Naive thymus-derived CD4-positive, alpha-beta T cell (primary cell): ENCODE measurements around the gene STARD3. TPM values are rescaled to one million over a fixed set of nuclear protein-coding genes. Genes with fewer than 3 reads are reported as not detected.

Source experiments
- ATAC-seq: fragments of 150-1000 bp; cut with Tn5 transposase; 2 replicates; pipeline ENCODE4 v1.10.0; 2021; ENCODE audit warnings: mild to moderate bottlenecking, moderate library complexity
- CTCF ChIA-PET: fragments of 350-600 bp; sonication (Branson Sonifier 250); formaldehyde crosslinking; loops from one replicate; lab custom pipeline; 2021; ENCODE audit warnings: antibody characterized with exemption; lab: Charles Lee
- POLR2A ChIA-PET: fragments of 350-600 bp; sonication (Branson Sonifier 250); formaldehyde crosslinking; loops from one replicate; lab custom pipeline; 2021; ENCODE audit warnings: antibody characterized with exemption, inconsistent platforms; lab: Charles Lee
- DNase-seq, 9 donors: peaks; one replicate each; pipeline versions ENCODE4 v3.0.0 to v3.0.0-alpha.2; 2020 to 2022; ENCODE audit warnings: mixed read lengths in 1 of 9
- H3K27ac ChIP-seq: one replicate; pipeline ENCODE4 v1.7.0; 2013; ENCODE audit warnings: mild to moderate bottlenecking, low read depth, low read length, moderate library complexity
- H3K27me3 ChIP-seq, 2 donors: one replicate each; pipeline ENCODE4 v1.7.0; 2013; ENCODE audit warnings: low read length in 2 of 2, mild to moderate bottlenecking in 2 of 2, moderate library complexity in 2 of 2; ENCODE audit not compliant: control insufficient read depth in 2 of 2, insufficient read depth in 2 of 2
- H3K36me3 ChIP-seq, 3 experiments: 1 replicate in 2 of 3; 2 replicates in 1 of 3; pipeline ENCODE4 v1.7.0; 2013; ENCODE audit warnings: low read length in 3 of 3, mild to moderate bottlenecking in 3 of 3, moderate library complexity in 1 of 3; ENCODE audit not compliant: insufficient read depth in 3 of 3, control insufficient read depth in 2 of 3
- H3K4me1 ChIP-seq, 2 donors: one replicate each; pipeline ENCODE4 v1.7.0; 2013; ENCODE audit warnings: low read length in 2 of 2, mild to moderate bottlenecking in 2 of 2, moderate library complexity in 1 of 2; ENCODE audit not compliant: control insufficient read depth in 2 of 2, insufficient read depth in 2 of 2
- H3K4me3 ChIP-seq: 2 replicates; pipeline ENCODE4 v1.7.0; 2013; ENCODE audit warnings: mild to moderate bottlenecking, low read length
- H3K9me3 ChIP-seq, 3 experiments: 1 replicate in 2 of 3; 2 replicates in 1 of 3; pipeline ENCODE4 v1.7.0; 2013; ENCODE audit warnings: low read length in 3 of 3; ENCODE audit not compliant: control insufficient read depth in 2 of 3
- H3K27ac Mint-ChIP-seq, 9 donors: one replicate each; pipeline ENCODE4 v1.8.0; 2020 to 2022; ENCODE audit warnings: mixed read lengths in 9 of 9, mild to moderate bottlenecking in 8 of 9, moderate library complexity in 5 of 9, inconsistent platforms in 2 of 9
- H3K27me3 Mint-ChIP-seq, 5 donors: one replicate each; pipeline ENCODE4 v1.8.0; 2021 to 2022; ENCODE audit warnings: mixed read lengths in 5 of 5, mild to moderate bottlenecking in 1 of 5
- H3K36me3 Mint-ChIP-seq, 5 donors: one replicate each; pipeline ENCODE4 v1.8.0; 2020 to 2022; ENCODE audit warnings: mixed read lengths in 5 of 5, mild to moderate bottlenecking in 3 of 5, inconsistent platforms in 1 of 5
- H3K4me1 Mint-ChIP-seq, 7 donors: one replicate each; pipeline ENCODE4 v1.8.0; 2020 to 2022; ENCODE audit warnings: mixed read lengths in 7 of 7, mild to moderate bottlenecking in 3 of 7, inconsistent platforms in 1 of 7
- H3K4me3 Mint-ChIP-seq, 10 donors: one replicate each; pipeline ENCODE4 v1.8.0; 2020 to 2022; ENCODE audit warnings: mild to moderate bottlenecking in 10 of 10, mixed read lengths in 10 of 10, moderate library complexity in 6 of 10, inconsistent platforms in 2 of 10
- H3K9me3 Mint-ChIP-seq, 11 donors: one replicate each; pipeline ENCODE4 v1.8.0; 2020 to 2022; ENCODE audit warnings: mixed read lengths in 11 of 11, mild to moderate bottlenecking in 4 of 11, inconsistent platforms in 1 of 11, moderate library complexity in 1 of 11
- intact Hi-C, 2 donors: fragments of 100-400 bp; cut with micrococcal nuclease; formaldehyde crosslinking; loops; one replicate each; pipeline ENCODE4 v1.15.1; 2023
- polyA plus RNA-seq, 2 donors: library from polyadenylated mRNA; unstranded; fragments of 300-500 nt; fragmentation: Illumina TruSeq; gene quantifications; one replicate each; pipeline ENCODE4 v1.2.3, GENCODE V29; 2021
- total RNA-seq, 6 experiments: library from RNA in 5 of 6; stranded (reverse) in 5 of 6; gene quantifications; 1 replicate in 5 of 6; 2 replicates in 1 of 6; pipeline ENCODE4 v1.2.3 and lab custom pipeline; 2021 to 2026

Gene STARD3
- total and polyA plus RNA-seq, 7 experiments from 2014 or later, result 46.7 to 143 (median 88.4) TPM

DNA sequence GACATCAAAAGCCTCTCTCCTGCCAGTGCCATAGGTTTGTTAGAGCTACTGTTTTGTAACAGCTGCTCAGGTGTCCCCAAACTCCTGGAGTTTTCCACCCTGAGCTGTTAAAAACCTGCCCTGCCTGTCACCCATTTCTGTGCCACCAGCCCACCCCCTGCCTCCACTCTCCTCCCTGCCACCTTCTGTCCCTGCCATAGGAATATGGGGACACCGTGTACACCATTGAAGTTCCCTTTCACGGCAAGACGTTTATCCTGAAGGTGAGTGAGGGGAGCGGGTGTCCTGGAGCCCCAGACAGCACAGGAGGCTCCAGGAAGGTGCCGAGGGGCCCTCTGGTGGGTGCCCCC is 23.0 kb downstream of the STARD3 start:
- H3K27me3 ChIP-seq, result no peaks in the 10 kb centered on the region
- Mint-ChIP-seq H3K27me3 (peaks cover 0 to under 1% (median 0%) of the 10 kb centered on the region in 5 donors), H3K27ac (peak overlapping the region; percentile 71 to 93 (median 90)), H3K36me3 (peaks cover 0 to 21% (median 7%) of the 10 kb centered on the region in 5 donors), H3K4me3 (peak overlapping the region in 9 of 10 donors; percentile 38 to 81 (median 60)), H3K4me1 (peaks cover 14 to 51% (median 38%) of the 10 kb centered on the region in 7 donors), H3K9me3 (no peaks in the 10 kb centered on the region)
- DNase-seq, result no peak
- no peaks in the 10 kb centered on the region for H3K9me3 ChIP-seq
- no peak overlapping the region for H3K4me3 ChIP-seq
- intact Hi-C loops, result no loop called here
- ChIA-PET CTCF (interaction anchor here (0.8 to 1.2 kb wide), 3 partner anchors 10 to 38 kb away, joined by 3 to 4 read pairs (median 4); no protein-coding TSS in a partner anchor), POLR2A (interaction anchor here (0.9 to 2.1 kb wide), 5 partner anchors 11 to 28 kb away, joined by 3 to 14 read pairs (median 5); partner anchors contain the start of gene PGAP3)
- no peak for ATAC-seq
- peak overlapping the region; percentile 55 for H3K27ac ChIP-seq
- H3K4me1 ChIP-seq, result peaks cover 0 to 25% of the 10 kb centered on the region in 2 donors
- peaks cover 0 to 70% (median 4%) of the 10 kb centered on the region in 3 experiments for H3K36me3 ChIP-seq

- Histone ChIP-seq H3K27me3 (no peaks in the 10 kb centered on the region), H3K27ac (peak overlapping the region; percentile 55), H3K4me3 (no peak overlapping the region), H3K4me1 (peaks cover 0 to 25% of the 10 kb centered on the region in 2 donors), H3K36me3 (peaks cover 0 to 70% (median 4%) of the 10 kb centered on the region in 3 experiments), H3K9me3 (no peaks in the 10 kb centered on the region)
- ATAC-seq, result no peak
- peaks cover 0 to 6% (median 0%) of the 10 kb centered on the region in 5 donors for H3K27me3 Mint-ChIP-seq
- DNase-seq, result no peak
- H3K4me3 Mint-ChIP-seq, result peak overlapping the region in 5 of 10 donors; percentile 11 to 75 (median 48)
- H3K4me1 Mint-ChIP-seq, result peaks cover 8 to 44% (median 31%) of the 10 kb centered on the region in 7 donors
- peak overlapping the region in 7 of 9 donors; percentile 75 to 92 (median 89) for H3K27ac Mint-ChIP-seq
- intact Hi-C loops, result no loop called here
- ChIA-PET CTCF (interaction anchor here (1.2 kb wide), 1 partner anchor 39 kb away, joined by 3 read pairs; no protein-coding TSS in a partner anchor), POLR2A (interaction anchor here (0.7 to 2.1 kb wide), 6 partner anchors 10 to 69 kb away, joined by 3 to 14 read pairs (median 4); partner anchors contain the start of genes MIEN1 and PGAP3)
- no peaks in the 10 kb centered on the region for H3K9me3 Mint-ChIP-seq
- peaks cover 0 to 15% (median 5%) of the 10 kb centered on the region in 5 donors for H3K36me3 Mint-ChIP-seq
Measured at GRCh38 chr17:39660397-39661385, 23.7 kb downstream of the STARD3 start.

GRCh38 chr17:39661744-39662541 is 25.0 kb downstream of the STARD3 start:
- ChIA-PET POLR2A (interaction anchor here (0.7 to 1.3 kb wide), 2 partner anchors 24 to 200 kb away, joined by 3 read pairs; no protein-coding TSS in a partner anchor), CTCF (no interaction called here)
- Histone ChIP-seq H3K4me1 (peaks cover 0 to 28% of the 10 kb centered on the region in 2 donors), H3K9me3 (no peaks in the 10 kb centered on the region), H3K27me3 (no peaks in the 10 kb centered on the region), H3K36me3 (peaks cover 0 to 61% (median 4%) of the 10 kb centered on the region in 3 experiments), H3K27ac (no peak overlapping the region), H3K4me3 (no peak overlapping the region)
- DNase-seq, result no peak
- ATAC-seq, result no peak
- Mint-ChIP-seq H3K27ac (peak overlapping the region in 7 of 9 donors; percentile 46 to 90 (median 62)), H3K4me3 (peak overlapping the region in 2 of 10 donors; percentile 34 to 58), H3K4me1 (peaks cover 7 to 42% (median 29%) of the 10 kb centered on the region in 7 donors), H3K9me3 (no peaks in the 10 kb centered on the region), H3K27me3 (peaks cover 0 to 17% (median 2%) of the 10 kb centered on the region in 5 donors), H3K36me3 (peaks cover 0 to 15% (median 5%) of the 10 kb centered on the region in 5 donors)
- intact Hi-C loops, result no loop called here

DNA sequence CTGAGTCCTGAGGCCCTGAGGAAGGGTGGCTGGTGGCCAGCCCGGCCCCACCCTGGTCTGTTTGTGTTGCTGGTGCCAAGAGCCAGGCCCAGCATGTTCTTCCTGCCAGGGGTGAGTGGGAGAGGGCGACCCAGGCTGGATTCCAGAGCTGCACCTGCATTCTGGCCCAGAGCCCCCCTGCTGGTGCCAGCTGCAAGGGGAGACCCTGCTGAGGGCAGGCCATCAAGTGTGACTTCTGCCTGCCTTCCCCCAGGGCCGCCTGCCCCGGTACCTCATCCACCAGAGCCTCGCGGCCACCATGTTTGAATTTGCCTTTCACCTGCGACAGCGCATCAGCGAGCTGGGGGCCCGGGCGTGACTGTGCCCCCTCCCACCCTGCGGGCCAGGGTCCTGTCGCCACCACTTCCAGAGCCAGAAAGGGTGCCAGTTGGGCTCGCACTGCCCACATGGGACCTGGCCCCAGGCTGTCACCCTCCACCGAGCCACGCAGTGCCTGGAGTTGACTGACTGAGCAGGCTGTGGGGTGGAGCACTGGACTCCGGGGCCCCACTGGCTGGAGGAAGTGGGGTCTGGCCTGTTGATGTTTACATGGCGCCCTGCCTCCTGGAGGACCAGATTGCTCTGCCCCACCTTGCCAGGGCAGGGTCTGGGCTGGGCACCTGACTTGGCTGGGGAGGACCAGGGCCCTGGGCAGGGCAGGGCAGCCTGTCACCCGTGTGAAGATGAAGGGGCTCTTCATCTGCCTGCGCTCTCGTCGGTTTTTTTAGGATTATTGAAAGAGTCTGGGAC is 25.8 kb downstream of the STARD3 start:
- H3K36me3 ChIP-seq, result peaks cover 0 to 53% (median 4%) of the 10 kb centered on the region in 3 experiments
- intact Hi-C loops, result no loop called here
- ChIA-PET POLR2A (interaction anchor here (1.3 kb wide), 2 partner anchors 9 to 25 kb away, joined by 3 read pairs; no protein-coding TSS in a partner anchor), CTCF (no interaction called here)
- Mint-ChIP-seq H3K4me3 (no peak overlapping the region), H3K27me3 (peaks cover 0 to 23% (median 3%) of the 10 kb centered on the region in 5 donors), H3K4me1 (peaks cover 7 to 38% (median 28%) of the 10 kb centered on the region in 7 donors), H3K27ac (no peak overlapping the region), H3K9me3 (no peaks in the 10 kb centered on the region), H3K36me3 (peaks cover 0 to 14% (median 5%) of the 10 kb centered on the region in 5 donors)
- H3K27ac ChIP-seq, result no peak overlapping the region
- no peaks in the 10 kb centered on the region for H3K9me3 ChIP-seq
- no peak for ATAC-seq
- no peak overlapping the region for H3K4me3 ChIP-seq
- no peak for DNase-seq
- H3K4me1 ChIP-seq, result peaks cover 0 to 30% of the 10 kb centered on the region in 2 donors
- no peaks in the 10 kb centered on the region for H3K27me3 ChIP-seq

DNA sequence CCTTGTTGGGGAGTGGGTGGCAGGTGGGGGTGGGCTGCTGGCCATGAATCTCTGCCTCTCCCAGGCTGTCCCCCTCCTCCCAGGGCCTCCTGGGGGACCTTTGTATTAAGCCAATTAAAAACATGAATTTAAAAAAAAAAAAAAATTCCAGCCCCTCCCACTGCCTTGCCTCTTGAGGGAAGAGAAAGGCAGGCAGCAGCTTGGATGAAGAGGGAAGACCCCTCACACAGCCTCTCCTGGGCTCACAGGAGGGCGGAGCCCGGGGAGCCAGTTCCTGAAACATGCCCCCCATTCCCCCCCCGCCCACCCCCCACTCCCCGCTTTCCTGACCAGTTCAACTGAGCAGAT is 26.4 kb downstream of the STARD3 start:
- no peaks in the 10 kb centered on the region for H3K9me3 Mint-ChIP-seq
- H3K4me3 Mint-ChIP-seq, result no peak overlapping the region
- DNase-seq (no peak), ATAC-seq (no peak)
- intact Hi-C loops, result no loop called here
- Histone ChIP-seq H3K27ac (no peak overlapping the region), H3K36me3 (peaks cover 0 to 47% (median 4%) of the 10 kb centered on the region in 3 experiments), H3K9me3 (no peaks in the 10 kb centered on the region), H3K4me1 (peaks cover 0 to 25% of the 10 kb centered on the region in 2 donors), H3K4me3 (no peak overlapping the region), H3K27me3 (no peaks in the 10 kb centered on the region)
- ChIA-PET POLR2A (interaction anchor here (0.5 to 1.3 kb wide), 3 partner anchors 8 to 51 kb away, joined by 3 to 4 read pairs (median 3); no protein-coding TSS in a partner anchor), CTCF (no interaction called here)
- peaks cover 0 to 26% (median 3%) of the 10 kb centered on the region in 5 donors for H3K27me3 Mint-ChIP-seq
- H3K4me1 Mint-ChIP-seq, result peaks cover 6 to 33% (median 22%) of the 10 kb centered on the region in 7 donors
- no peak overlapping the region for H3K27ac Mint-ChIP-seq
- peaks cover 0 to 14% (median 5%) of the 10 kb centered on the region in 5 donors for H3K36me3 Mint-ChIP-seq
